Activated CD8-positive, alpha-beta memory T cell treated with anti-CD3 and anti-CD28 coated beads for 4 hours (primary cell): Measurements from ENCODE around the gene CFAP97D1.

ENCODE experiments used
- DNase-seq, 2 donors: peaks; one replicate each; pipeline ENCODE4 v3.0.0-alpha.2; 2020; ENCODE audit warnings: low read depth in 2 of 2

The CFAP97D1 gene

DNA sequence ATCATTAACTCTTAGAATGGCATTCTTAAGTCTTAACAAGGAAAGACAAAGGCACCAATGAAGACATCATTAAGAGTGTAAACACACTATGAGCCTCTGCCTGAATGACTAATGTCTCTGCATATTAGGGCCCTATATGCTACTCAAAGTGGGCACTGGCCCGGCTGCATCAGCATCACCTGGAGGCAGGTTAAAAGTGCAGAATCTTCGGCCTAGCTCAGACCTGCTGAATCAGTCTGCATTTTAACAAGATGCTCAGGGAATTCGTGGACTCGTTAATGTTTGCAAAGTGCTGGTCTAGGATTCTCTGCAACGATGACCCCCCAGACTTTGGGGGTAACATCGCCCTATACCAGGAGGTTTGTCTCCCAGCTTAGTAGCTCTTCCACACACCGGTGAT is 46.0 kb downstream of the CFAP97D1 start:
- DNase-seq: no peak

- no peak for DNase-seq
Observed at GRCh38 chr17:43827596-43827995, 47.4 kb downstream of the CFAP97D1 start.

GRCh38 chr17:43829738-43830137 is 49.5 kb downstream of the CFAP97D1 start:
- DNase-seq: no peak

- DNase-seq: no peak
Observed at GRCh38 chr17:43830510-43831140, 50.4 kb downstream of the CFAP97D1 start.

- DNase-seq: no peak
Observed at GRCh38 chr17:43831633-43832032, 51.4 kb downstream of the CFAP97D1 start.

GRCh38 chr17:43832168-43832975 is 52.1 kb downstream of the CFAP97D1 start:
- DNase-seq: no peak

DNA sequence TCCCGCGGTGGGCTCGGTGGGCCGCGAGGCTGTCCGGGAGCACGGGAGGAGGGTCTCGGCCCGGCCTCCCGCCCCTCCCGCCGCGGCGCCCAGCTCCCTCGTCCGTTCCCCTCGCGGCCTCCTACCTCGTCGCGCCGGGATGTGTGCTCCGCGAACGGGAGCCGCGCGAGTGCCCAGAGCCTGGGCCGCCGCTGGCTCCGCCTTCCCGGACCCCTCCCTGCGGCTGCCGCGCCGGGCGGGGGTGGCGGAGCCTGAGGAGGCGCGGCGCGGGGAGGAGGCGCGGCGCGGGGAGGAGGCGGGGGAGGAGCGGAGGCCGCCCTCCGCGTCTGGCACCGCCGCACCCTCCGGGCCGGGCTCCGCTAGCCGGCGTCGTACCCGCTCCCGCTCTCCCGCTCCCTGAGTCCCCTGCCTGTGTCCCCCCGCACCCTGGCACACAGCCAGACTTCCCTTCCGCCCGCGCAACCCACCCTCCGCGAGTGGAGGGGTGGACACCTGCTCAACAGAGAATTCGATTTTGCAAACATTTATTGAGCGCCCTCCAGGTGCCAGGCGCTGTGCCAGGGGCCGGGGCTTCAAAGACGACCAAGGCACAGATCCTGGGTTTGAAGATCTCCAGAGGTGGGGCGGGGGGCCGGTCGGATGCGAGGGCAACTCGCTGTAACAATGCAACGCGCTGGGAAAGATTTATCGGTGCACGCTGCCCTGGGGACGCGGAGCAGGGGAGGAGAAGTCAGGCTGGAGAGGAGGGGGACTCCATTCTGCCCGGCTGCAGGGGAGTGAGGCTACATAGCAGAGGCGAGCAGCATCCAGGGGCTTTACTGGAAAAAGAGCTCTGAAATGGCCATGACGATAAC is 53.0 kb downstream of the CFAP97D1 start, which contains the start of gene MPP3:
TSS of gene MPP3 (minus strand) at position 171 of the 854 bp plus-strand sequence. CDS start 1,240 bp downstream, outside the sequence.
- DNase-seq: peak in 1 of 2 donors; percentile 4

DNA sequence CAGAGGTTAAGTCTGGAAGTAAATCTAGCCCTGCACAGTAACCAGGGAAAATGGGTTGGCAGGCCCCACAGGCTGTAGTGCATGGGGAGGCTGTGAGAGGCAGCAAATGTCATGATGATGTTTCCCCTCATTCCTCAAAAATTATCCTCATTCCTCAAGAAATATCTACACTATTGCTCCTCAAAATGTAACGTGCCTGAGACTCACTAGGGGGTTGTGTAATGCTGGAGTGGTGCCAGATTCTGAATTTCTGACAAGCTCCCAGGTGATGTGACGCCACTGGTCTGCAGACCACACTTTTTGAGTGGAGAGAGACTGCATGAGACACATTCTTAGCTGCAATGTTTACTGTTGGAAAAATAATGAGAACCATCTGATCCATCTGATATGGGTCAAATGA is 53.9 kb downstream of the CFAP97D1 start:
- no peak for DNase-seq
